Glomerular visceral epithelial cell (primary cell): Measurements from ENCODE around the gene INPP4B.

Experiments
- DNase-seq: peaks from one replicate; pipeline ENCODE4 v3.0.0-alpha.2; 2016; ENCODE audit errors: extremely low spot score

INPP4B gene

GRCh38 chr4:142379277-142380051 is 466.6 kb downstream of the INPP4B start:
- peak; percentile 91 for DNase-seq

- DNase-seq, result no peak
These were observed 467.9 kb downstream of the INPP4B start for GRCh38 chr4:142378179-142378578.

DNA sequence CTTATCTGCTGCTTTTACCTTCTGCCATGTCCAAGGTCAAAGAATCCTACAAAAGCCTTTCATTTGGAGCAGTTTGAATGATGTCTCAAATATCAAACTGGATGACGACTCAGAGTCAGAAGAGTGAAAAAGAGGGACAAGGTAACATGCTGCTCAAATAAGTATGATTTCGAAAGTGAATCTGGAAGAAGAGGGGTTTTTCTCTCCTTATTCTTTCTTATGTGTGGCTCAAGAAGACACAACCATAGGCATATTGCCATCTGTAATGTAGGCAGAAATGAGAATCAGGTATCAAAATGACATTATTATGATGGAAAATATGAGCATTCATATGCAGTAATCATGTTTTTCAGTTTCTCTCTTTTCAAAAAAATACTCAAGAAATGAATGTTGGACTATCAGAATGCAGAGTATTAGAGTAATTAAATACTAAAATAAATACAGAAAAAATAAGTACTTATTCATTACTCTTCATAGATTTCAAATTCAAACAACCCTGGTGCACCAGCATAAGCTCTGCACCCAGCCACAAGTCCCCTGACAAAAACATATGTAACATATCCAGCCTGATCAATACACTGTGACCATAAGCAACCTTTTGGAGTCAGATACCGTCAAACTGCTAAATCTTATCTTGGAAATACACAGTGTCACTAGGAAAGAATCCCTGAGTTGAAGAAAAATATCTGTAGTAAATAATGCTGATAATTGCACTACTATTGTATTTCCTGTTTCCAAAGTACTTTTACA is 468.6 kb downstream of the INPP4B start:
- no peak for DNase-seq

GRCh38 chr4:142376204-142376603 is 469.9 kb downstream of the INPP4B start:
- no peak for DNase-seq

- no peak for DNase-seq
These were observed 472.5 kb downstream of the INPP4B start for GRCh38 chr4:142373610-142374009.

- no peak for DNase-seq
These were observed 473.4 kb downstream of the INPP4B start for GRCh38 chr4:142372530-142373260.

GRCh38 chr4:142369141-142369540 is 477.0 kb downstream of the INPP4B start:
- peak; percentile 43 for DNase-seq

GRCh38 chr4:142367418-142368180 is 478.5 kb downstream of the INPP4B start:
- no peak for DNase-seq

GRCh38 chr4:142366769-142367181 is 479.3 kb downstream of the INPP4B start:
- DNase-seq, result no peak

DNA sequence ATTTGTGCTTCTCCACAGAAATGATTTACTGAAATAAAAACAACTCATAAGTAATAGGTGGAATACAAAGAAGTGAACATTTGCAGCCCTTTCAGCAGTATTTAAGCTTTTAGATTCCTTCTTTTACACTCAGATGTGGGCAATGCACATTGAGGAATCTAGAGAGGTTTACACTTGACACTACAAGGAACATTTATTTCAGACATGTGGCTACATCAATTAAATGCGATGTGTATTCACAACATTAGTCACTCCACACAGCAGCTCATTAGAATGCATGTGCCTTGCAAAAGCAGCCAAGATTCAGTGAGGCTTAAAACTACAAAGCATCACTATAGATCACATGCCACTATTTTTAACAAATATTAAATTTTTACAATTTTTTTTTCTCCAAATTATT is 480.7 kb downstream of the INPP4B start:
- peak; percentile 13 for DNase-seq

- DNase-seq, result no peak
These were observed 482.4 kb downstream of the INPP4B start for GRCh38 chr4:142363686-142364085.

GRCh38 chr4:142361981-142362380 is 484.1 kb downstream of the INPP4B start:
- DNase-seq, result no peak

DNA sequence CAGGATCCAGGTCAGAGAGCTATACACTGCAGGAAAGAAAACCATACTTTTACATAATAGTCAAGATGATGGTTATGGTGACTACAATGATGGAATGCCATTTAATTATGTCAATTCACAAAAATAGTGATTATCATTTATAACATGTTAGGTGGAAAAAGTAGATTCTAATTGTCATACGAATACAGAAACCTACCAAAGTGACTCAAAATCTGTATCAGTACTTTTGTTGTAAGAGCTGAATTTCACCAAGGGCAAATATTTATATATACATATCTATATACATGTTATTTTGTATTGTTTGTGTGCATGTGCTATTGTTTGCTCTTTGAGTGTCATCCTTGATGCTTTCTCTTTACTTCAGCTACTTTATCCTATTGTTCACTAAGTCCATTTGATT is 485.4 kb downstream of the INPP4B start:
- DNase-seq, result no peak

GRCh38 chr4:142358656-142359055 is 487.4 kb downstream of the INPP4B start:
- DNase-seq, result no peak

DNA sequence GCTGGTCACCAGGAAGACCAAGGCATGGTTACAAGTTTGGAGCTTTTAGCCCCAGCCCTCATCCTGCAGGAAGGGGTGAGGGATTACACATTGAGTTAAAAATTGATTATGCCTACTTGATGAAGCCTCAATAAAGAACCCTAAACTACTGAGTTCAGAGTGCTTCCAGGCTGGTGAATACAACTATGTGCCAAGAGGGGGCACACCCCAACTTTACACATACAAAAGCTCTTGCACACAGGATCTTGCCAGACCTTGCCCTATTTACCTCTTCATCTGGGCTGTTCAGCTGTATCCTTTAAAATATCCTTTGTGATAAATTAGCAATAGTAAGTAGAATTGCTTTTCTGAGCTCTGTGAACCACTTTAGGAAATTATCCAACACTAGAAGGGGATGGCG is 489.3 kb downstream of the INPP4B start:
- DNase-seq, result no peak

GRCh38 chr4:142356118-142356759 is 489.9 kb downstream of the INPP4B start:
- DNase-seq, result no peak

DNA sequence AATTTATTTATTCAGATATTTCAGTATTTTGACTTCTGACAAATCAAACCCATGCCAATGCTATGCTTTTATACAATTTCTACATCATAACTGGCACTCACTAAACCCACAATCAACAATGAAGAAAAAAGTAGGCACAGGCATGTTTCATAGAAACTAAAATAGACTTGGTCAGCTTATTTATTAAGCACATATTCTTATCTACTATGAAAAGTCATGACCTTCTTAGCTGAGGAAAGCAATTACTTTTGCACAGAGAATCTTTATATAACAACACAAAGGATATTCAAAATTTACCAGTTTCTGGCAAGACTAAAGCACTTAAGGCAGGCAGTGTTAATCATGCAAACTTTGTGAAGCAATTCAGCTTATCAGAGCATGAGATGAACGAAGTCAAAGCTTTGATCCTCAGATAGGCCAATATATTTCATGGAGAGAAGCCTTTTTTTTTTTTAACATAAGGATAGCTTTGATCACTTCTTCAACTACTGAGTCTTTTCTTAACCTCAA is 490.6 kb downstream of the INPP4B start:
- DNase-seq, result no peak

- DNase-seq, result no peak
These were observed 491.2 kb downstream of the INPP4B start for GRCh38 chr4:142354794-142355420.

- no peak for DNase-seq
These were observed 492.1 kb downstream of the INPP4B start for GRCh38 chr4:142354041-142354440.

- peak; percentile 69 for DNase-seq
These were observed 492.9 kb downstream of the INPP4B start for GRCh38 chr4:142353149-142353738.
